ENCODE results near the gene GRM3.
A peak's percentile ranks its signal among the peaks of the same experiment; 100 is the strongest.

GRM3 gene

DNA sequence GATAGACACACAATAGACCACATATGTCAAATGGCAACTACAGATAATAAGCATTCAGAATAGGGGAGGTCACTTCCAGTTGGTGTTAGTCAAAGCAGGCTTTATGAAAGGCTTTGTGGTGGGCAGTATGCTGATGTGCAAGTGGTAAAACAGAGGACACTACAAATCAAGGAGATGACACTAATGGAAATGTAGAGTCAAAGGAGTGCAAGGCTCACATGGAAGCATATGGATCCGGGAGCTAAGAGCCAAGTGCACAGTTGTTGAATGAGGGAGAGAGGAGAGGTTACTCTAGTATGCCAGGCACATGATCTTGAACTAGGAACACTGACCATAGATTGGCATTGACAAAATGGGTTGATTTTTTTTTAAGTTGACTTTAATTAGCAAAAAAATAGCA, 62.7 kb downstream of the GRM3 start:
- no peak for DNase-seq (ENCODE audit: low spot score)

DNA sequence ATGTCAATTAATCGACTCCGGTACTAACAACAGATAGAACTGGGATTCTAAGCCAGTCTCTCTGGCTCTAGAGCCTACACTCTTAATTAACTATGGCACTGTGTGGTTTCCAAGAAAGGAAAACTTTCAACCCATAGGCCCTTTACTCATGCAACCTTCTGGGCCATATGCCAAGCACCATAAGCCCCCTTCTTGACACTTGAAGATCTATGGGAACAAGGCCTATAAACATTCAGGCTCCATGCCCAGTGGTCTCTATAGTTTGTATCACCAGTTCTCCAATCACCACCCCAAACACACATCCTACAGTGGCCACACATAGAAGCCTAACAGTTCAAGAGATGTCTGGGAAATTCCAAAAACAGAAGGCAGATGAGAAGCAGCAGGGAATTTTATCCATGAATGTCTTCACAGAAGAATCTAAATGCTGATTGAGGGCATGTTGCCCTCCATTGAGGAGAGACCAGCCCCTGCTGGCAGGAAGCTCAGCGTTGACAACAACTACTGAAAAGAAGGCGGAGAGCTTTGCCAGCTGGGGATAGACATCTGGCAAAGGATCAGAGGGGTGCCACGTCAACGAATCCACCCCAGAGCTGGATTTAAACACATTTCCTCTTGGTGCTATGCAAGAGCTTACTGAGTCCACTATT, 64.4 kb downstream of the GRM3 start:
- DNase-seq (ENCODE audit: low spot score), result peak; percentile 87

DNA sequence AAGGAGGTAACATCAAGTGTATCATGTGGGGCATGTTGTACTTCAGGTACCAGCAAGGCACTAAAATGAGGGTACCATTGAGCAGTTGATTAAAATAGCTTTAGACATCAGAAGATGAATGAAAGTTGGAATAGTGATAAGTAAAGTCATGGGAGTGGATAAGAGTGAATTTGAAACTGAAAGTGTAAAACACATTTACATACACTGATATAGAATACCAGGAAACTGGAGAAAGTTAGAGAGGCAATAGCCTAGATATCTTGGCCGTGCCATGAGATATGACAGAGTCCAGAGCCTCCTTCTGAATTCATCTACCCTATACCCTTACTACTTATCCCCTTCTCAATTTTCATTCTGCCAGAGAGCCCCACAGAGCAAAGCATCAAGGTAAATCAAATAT, 76.6 kb downstream of the GRM3 start:
- no peak for DNase-seq (ENCODE audit: low spot score)

DNA sequence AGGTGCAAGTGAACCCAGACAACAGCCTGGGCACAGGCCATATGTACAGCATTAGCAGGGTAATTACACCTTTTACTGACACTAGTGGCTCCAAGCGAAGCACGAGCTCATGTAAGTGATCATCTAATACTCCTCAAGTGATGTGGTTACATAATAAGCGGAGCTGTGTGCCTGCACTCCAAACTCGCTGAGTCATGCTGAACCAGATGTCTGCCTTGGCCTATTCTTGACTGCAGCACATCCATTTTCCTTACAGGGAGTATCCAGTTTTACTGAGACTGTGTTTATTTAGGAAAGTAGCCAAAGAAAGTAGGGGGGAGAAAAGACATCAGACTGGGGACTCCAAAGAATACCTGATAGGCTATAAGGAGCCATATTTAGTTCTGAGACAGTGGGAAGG, 90.1 kb downstream of the GRM3 start:
- no peak for DNase-seq (ENCODE audit: low spot score)

DNA sequence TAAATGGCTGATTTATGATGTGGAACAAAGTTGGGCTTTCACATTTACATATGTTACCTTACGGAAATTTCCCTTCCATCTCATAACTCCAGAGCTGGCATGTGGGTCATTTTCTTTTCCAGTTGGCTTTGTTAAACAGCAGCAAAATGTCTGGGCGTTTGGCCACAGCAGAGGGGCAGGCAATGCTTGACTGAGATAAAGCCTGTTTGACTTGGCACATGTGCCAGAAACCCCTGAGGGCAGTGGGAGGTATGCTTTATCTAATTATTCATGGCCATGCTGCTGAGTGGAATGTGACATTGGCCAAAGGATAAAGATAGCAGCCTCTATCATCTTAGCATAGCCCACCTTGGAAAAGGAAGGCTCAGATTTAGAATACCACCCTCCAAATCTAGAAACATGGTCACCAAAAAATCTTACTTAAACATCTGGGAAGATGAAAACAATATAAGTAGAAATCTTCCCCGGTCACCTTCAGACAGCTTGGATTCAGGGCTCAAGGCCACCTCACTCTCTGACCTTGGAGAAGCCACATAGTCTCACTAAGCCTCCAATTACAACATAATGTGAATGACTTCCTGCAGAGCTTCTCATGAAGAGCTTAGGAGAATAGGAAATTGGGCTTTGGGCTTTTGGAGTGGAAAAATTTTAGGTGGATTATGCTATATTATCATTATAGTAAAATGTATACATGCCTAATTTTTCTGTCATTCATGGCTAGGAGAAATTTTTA, 101.5 kb downstream of the GRM3 start:
- DNase-seq (ENCODE audit: low spot score), result no peak

DNA sequence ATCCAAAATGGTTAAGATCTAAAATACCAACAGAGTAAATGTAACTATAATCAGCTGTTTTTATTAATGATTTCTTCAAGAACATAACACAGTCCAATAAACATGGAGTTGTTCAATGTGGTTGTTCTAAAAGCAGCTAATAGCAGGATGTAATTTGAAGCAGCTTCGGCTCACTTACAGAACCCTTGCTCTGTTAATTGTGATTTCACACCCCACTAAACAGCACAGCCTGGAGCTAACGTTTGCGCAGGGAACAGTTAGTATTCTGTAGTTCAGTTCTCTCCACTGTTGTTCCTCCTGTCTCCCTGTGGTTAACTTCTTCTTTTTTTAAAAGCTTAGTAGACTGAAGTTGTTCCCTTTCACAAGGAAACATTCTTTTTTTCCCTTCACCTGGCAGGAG, 104.0 kb downstream of the GRM3 start:
- peak; percentile 29 for DNase-seq (ENCODE audit: low spot score)

DNA sequence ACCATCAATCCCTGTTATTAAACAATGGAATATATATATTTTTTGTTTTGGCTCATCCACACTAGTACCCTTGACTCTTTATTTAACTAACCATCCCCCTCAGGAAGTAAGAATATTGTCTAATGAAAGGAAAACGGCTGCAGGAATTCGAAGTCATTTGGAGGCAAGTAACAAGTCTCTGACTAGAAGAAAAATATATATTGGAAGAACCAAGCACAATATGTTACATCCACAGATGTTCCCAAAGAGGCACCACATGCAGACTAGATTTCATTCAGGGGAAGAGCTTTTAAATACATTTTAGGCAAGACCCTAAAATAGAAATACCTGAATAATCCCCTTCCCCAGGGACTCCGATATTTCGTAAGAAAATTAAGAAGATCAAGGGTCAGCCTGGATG, 104.5 kb downstream of the GRM3 start:
- no peak for DNase-seq (ENCODE audit: low spot score)

DNA sequence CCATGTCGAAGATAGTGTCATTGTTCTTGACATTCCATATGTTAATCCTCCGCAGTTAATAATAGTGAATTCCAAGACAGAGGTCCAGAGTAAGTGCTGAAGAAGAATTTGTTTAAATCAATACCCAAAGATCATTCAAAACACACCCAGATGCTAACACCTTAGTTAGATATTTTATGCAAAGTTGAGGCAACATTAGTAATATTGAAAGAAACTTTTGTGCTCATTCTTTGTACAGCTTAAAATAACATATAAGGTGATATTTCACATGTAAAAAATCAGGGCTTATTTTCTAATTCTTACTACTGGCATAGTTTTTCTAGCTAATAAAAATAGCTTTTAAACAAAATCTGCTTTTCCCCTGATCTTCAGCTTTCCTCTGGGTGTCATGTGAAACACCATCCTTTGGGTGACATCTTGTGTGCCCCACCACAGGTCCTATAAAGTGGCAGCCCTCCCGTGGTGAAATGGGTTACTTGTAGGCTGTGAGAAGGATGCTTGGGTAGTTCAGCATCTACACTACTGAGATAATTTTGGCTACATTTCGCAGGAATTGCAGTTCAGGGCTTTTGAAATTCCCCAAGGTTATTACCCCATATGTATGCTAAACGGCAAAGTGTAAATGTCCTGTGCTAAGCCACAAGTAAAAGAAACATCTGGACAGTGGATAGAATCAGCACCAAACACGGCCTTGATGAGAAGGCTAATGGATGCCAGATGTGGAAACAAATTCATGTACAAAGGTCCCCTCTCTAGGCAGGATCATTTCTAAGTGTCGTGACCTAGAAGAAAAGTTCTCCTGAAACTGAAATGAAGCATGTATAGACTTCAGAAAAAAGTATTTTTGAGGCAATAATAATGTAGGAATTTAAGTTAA, 105.4 kb downstream of the GRM3 start:
- no peak for DNase-seq (ENCODE audit: low spot score)

DNA sequence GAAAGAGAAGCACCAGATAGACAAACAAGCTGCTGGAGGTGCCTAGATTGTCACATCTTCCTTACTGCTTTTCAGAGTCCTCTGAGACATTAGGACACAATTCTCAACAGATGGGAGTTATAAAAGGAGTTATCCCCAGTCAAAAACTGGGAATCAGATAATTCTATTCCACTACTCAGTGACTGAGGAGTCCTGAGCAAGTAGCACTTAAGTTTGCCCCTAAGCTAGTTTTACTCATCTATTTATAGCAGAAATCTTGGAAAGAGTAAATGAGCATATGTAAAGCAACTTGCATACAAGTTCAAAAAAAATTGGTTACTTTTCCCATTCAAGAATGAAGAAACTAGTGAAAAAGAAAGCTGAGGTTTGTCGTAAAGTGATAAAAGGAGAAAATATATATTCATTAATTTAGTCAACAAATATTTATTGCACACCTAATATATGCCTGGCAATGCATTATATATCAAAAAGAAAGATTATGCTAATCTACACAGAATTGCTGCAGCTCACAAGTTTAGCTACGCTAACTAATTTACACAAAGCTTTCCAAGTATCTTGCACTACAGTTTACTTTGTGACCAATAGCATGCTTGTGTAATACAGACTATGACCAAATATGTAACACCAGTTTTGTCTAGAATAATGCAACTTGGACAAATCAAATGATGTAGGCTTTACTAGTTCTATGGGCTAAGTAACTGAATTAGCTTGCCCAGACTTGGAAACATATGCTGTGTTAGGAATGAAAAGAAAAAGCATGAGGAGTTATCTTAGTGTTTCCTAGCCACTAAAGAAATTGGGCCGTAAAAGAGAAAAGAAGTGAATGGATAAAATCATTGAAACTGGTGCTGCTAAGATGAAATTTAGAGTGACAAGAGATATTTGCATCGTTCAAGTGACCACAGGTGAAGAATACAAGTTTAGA, 106.3 kb downstream of the GRM3 start:
- no peak for DNase-seq (ENCODE audit: low spot score)

DNA sequence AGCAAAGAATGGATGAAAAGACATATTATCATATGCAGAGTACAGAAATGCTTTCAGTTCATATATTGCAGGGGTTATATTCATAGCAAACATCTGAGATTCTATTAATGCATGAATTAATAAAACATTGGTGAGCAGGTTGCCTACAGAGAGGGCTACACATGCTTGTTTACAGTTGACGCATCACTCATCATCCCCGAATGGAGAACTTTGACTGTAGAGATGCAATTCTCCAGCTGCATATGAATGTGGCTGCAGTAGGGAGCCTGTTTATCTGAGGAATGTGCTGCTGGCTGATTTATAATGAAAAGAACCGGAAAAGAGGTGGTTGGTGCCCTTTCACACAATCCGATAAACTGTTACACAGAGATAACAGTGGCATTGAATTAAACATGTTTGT, 116.5 kb downstream of the GRM3 start:
- no peak for DNase-seq (ENCODE audit: low spot score)

DNA sequence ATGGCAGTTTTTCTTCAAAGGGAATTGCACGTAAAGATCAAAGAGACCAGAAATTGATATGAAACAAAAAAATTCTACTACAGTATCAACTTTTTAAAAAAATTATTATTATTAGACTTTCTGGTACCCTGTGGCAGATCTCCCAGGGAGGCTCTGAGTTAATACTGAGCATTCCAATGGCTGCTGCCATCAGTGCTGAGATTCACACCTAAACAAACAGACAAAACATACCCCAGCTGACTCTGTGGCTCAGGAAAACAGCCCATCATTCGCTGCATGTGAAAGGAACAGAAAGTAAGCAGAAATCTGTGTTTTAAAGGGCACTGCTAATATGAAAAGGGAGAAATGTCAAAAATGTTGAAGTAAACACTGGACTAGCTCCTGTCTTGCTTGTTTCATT, 118.4 kb downstream of the GRM3 start:
- no peak for DNase-seq (ENCODE audit: low spot score)

DNA sequence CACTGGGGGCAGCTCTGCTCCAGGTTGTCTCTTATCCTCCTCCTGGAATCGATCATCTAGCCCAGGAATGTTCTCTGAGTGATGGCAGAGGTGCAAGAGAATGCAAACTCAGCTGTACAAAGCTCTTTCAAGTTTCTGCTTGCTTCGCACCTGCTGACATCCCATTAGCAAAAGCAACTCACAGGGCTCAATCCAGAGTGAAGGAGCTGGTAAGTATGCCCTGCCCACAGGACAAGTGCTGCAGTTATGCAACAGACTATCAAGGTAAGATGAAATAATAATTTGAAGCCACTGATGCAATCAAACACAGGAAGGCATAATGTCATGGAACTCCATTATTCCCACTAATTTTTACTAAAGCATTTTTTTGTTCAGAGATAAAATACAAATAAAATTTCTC, 122.2 kb downstream of the GRM3 start:
- no peak for DNase-seq (ENCODE audit: low spot score)

DNA sequence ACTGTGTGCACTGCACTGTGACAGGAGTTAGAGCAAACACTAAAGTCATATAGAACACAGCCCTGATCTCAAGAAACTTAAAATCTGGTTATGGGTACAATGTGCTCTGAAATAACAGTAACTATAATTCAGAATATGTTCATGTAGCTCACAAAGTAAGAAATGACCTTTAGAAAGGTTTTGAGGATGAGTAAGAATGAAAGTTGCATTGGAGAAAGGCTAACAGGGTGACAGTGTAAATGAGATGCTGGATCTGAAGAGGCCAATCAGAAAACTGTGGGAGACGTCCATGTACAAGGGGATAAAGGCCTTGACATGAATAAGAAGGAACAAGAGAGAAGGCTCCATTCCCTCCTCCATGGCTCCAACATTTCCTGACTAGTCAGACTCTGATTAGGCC, 124.7 kb downstream of the GRM3 start:
- no peak for DNase-seq (ENCODE audit: low spot score)

DNA sequence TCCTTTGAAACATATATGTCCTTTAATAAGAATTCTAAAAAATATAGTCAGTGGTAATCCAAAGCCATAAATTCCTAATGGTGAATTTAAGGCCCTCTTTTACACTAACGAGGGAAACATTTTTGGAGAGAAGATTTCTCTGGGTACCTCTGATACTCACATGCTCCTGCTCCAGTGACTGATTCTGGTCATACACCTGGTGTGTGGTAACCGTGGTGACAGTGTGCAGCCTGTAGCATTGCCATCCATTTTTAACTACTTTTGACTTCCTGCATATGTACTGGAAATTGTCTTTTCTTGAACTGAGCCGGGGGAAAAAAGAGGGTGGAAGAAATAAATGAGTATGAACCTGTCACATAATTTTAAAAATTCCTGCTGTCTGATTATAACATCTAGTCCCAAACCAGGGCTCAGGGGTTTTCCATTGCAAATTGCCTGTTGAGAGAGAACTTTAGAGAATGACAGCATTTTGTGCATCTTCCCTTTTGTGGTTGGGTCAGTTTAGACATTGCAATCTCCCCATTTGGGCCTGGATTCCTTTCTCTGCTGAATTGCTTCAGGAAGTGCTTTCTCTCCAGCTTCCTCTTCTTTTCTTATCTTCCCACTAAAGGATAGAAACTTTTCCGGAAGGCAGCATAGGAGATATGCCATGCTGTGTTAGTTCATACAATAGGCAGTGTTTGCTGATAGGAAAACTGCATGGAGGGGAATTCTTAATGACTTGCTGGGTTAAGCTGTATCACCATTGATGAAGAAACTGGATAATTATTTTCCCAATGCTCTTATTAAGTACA, 125.5 kb downstream of the GRM3 start:
- DNase-seq (ENCODE audit: low spot score), result no peak

DNA sequence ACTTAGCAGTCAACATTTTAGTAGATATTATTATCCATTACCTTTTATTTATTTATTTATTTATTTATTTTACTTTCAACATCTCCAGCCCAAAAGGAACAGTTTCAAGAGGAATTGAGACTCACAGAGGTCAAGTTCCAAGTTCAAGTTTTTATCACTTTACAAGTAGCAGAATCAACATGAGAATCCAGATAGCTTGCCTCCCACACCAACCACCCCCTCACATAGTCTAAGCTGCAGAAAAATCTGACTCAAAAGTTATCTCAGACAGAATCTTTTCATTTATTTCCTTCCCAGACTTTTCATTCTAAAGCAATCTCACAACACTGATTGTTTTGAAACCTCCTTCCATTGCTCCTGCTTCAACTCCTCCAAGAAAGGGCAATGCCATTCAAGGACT, 129.6 kb downstream of the GRM3 start:
- DNase-seq (ENCODE audit: low spot score), result no peak

DNA sequence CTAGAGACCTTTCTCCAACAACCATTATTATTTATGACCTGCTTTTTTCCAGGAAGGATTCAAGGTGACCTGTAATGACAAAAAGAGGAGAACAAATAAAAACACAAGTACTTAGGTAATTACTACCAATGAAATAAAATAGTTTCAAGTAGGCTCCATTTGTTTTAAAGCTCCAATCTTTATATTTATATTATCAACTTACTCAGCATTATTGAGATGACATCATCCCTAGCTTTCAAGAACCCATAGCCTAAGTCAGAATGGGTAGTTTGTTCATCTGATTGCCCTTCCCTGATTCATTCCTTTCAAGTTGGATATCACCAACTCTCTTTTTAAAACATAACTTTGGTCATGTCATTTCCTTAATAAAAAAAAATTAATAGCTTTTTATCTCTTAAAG, 131.5 kb downstream of the GRM3 start:
- DNase-seq (ENCODE audit: low spot score), result no peak

DNA sequence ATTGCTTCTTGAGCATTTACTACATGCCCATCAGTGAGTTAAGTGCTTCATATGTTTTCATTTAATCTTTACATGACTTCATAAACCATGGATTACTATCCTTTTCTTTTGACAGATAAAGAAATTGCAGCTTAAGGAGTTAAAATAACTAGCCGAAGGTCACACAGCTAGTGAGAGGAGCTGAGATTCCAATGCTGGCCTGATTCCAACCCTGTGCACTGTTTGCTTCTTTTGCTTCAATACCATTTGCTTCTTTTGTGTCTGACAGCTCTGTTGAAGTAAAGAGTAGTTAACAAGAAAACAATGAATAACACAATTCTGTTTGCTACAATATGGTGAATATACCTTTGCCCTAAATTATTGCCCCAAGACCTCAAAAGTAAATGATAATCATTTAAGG, 132.4 kb downstream of the GRM3 start:
- DNase-seq (ENCODE audit: low spot score), result no peak

DNA sequence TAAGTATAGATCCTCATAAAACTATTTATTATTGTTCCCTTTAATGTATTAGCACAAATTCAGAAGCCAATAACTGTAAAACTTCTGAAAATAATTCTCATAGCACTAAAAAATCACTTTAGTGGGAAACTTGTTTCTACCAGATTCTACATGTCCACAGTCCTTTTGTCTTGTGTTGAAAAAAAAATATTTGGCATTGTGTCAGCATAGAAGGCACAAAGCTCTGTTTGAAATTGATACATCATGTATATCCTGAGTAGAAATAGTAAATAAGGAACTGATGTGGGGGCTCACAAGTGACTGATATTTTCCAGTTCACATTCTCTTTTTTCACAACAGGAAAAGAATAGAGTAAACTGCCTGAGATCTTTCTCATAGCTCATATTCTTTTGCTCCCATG, 134.6 kb downstream of the GRM3 start:
- DNase-seq (ENCODE audit: low spot score), result no peak

DNA sequence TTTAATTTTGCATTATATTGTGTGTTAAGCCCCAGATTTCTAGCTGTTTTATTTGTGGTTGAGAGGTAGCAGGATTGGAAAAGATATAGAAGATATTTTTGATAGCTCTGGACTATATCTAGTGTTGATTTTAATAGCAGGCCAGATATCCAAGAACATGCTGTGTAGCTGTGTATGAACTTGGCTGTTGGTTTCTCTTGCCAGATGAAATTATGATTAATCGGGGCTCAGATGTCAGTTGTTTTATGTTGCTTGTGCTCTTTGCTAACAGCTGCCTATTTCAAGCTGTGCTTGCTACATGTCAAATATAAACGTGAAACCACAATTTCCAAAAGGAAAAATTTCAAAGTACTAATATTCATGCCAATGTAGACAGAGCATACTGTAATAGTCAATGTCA, 141.1 kb downstream of the GRM3 start:
- no peak for DNase-seq (ENCODE audit: low spot score)

DNA sequence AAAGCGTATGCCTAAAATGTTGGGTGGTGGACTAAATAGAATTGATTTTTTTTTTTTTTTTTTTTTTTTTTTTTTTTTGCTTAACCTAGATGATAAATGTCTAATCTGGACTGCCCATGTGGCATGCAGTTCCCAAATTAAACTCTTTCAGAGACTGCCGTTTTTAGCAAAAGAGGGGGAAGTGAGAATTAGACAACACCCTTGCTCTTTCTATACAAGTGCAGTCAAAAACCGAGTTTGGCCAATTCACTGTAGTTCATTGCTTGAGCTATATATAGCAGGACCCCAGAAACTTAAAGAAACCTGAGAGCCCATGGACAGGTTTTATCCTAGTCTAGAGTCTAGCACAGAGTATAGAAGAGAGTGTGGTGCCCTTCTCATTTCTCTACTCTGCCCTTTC, 141.9 kb downstream of the GRM3 start:
- DNase-seq (ENCODE audit: low spot score), result no peak

DNA sequence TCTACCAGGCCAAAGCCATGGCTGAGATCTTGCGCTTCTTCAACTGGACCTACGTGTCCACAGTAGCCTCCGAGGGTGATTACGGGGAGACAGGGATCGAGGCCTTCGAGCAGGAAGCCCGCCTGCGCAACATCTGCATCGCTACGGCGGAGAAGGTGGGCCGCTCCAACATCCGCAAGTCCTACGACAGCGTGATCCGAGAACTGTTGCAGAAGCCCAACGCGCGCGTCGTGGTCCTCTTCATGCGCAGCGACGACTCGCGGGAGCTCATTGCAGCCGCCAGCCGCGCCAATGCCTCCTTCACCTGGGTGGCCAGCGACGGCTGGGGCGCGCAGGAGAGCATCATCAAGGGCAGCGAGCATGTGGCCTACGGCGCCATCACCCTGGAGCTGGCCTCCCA, 142.7 kb downstream of the GRM3 start:
- DNase-seq (ENCODE audit: low spot score), result no peak

Data from putamen (tissue), 1 donor.